Thyroid gland (tissue), 4 donors: Measurements from ENCODE around the gene SLAMF7. TPM values are rescaled to one million over a fixed set of nuclear protein-coding genes. Genes with fewer than 3 reads are reported as not detected.

Source experiments
- DNase-seq, 2 donors: peaks; one replicate each; pipeline ENCODE4 v3.0.0-alpha.2; 2019
- H3K27ac ChIP-seq, 3 donors: fragments of 200-600 bp; sonication (generic); 1 replicate in 2 of 3; 2 replicates in 1 of 3; pipeline ENCODE4 v1.5.1; 2016 to 2019; ENCODE audit warnings: mild to moderate bottlenecking in 1 of 3, moderate library complexity in 1 of 3
- H3K27me3 ChIP-seq: fragments of 200-600 bp; sonication (generic); one replicate; pipeline ENCODE4 v1.5.1; 2019
- H3K36me3 ChIP-seq, 2 donors: fragments of 200-600 bp; sonication (generic); one replicate each; pipeline ENCODE4 v1.5.1; 2016 to 2019
- H3K4me1 ChIP-seq, 2 donors: fragments of 200-600 bp; sonication (generic); one replicate each; pipeline ENCODE4 v1.5.1; 2017 to 2019
- H3K4me3 ChIP-seq, 3 donors: fragments of 200-600 bp; sonication (generic); replicated peaks in 1 of 3; 1 replicate in 2 of 3; 2 replicates in 1 of 3; pipeline ENCODE4 v1.5.1; 2016; ENCODE audit warnings: mild to moderate bottlenecking in 1 of 3
- H3K9me3 ChIP-seq: fragments of 200-600 bp; sonication (generic); one replicate; pipeline ENCODE4 v1.5.1; 2017
- POLR2A ChIP-seq, 2 donors: fragments of 450-650 bp; IDR thresholded peaks; one replicate each; pipeline ENCODE4 v1.6.1; 2017; ENCODE audit warnings: antibody characterized with exemption in 2 of 2, mild to moderate bottlenecking in 2 of 2, moderate library complexity in 1 of 2
- WGBS, 2 donors: methylation state at CpG; one replicate each; pipeline ENCODE4 v1.1.5; 2017; 5-methylcytosine and 5-hydroxymethylcytosine counted together
- intact Hi-C: fragments of 100-400 bp; cut with DNase I; formaldehyde crosslinking; loops from one replicate; pipeline ENCODE4 v1.15.1; 2023
- total RNA-seq, 4 donors: library from RNA; depleted of rRNA; stranded (reverse); fragments of >200 nt; gene quantifications; one replicate each; pipeline ENCODE4 v1.2.3, GENCODE V29; 2016
- TF ChIP-seq, protein P1 (sequence below), 6 experiments: fragments of 200-600 bp in 3 of 6; fragments of 450-650 bp in 3 of 6; sonication (generic) in 3 of 6; IDR thresholded peaks; one replicate each; pipeline ENCODE4 v1.5.1; 2016 to 2019; ENCODE audit warnings: antibody characterized with exemption in 6 of 6, mild to moderate bottlenecking in 2 of 6, inconsistent platforms in 1 of 6, moderate library complexity in 1 of 6

The SLAMF7 gene
- total RNA-seq, 4 donors from 2014 or later = 0.22 to 0.93 (median 0.37) TPM

DNA sequence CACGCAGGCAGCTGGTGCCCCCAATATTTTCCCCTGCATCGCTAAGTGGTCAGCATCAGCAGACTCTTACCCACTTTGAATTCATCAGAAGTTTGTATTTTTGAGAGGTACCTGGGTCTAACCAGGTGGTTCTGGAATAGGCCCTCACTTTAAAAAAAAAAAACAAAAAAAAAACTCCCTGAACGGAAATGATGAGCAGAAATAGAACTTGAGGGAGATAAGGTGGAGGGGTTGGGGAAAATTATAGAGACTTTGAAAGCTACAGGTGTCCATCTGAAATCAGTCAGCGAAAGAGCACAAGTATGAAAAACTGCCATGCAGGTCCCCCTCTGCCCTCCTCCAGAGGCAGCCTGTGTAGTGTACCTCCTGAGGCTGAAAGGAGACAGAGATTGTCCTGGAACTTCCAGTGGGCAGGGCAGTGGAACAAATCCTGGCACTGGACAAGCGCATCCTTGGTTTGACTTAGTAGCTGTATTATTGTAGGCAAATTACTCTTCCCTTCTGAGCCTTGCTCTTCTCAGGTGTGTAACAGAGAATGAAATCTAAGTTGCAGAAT, 1.2 kb downstream of the SLAMF7 start:
- Histone ChIP-seq H3K4me1 (no peaks in the 10 kb centered on the region), H3K4me3 (no peak overlapping the region), H3K27ac (no peak overlapping the region), H3K36me3 (no peaks in the 10 kb centered on the region), H3K27me3 (no peaks in the 10 kb centered on the region), H3K9me3 (no peaks in the 10 kb centered on the region)
- no peak for DNase-seq
- intact Hi-C loops = no loop called here
- WGBS, 2 donors = 83 to 89% methylated on average over 5 of the region's 5 CpGs
- TF ChIP-seq POLR2A (IDR thresholded peaks at IDR 0.05) = no peak
- TF ChIP-seq, protein P1, sequence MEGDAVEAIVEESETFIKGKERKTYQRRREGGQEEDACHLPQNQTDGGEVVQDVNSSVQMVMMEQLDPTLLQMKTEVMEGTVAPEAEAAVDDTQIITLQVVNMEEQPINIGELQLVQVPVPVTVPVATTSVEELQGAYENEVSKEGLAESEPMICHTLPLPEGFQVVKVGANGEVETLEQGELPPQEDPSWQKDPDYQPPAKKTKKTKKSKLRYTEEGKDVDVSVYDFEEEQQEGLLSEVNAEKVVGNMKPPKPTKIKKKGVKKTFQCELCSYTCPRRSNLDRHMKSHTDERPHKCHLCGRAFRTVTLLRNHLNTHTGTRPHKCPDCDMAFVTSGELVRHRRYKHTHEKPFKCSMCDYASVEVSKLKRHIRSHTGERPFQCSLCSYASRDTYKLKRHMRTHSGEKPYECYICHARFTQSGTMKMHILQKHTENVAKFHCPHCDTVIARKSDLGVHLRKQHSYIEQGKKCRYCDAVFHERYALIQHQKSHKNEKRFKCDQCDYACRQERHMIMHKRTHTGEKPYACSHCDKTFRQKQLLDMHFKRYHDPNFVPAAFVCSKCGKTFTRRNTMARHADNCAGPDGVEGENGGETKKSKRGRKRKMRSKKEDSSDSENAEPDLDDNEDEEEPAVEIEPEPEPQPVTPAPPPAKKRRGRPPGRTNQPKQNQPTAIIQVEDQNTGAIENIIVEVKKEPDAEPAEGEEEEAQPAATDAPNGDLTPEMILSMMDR (IDR thresholded peaks at IDR 0.05) = no peak

- H3K36me3 ChIP-seq = no peaks in the 10 kb centered on the region
- DNase-seq = no peak
- H3K4me3 ChIP-seq = no peak overlapping the region
- H3K27me3 ChIP-seq = no peaks in the 10 kb centered on the region
- H3K27ac ChIP-seq = no peak overlapping the region
- H3K9me3 ChIP-seq = no peaks in the 10 kb centered on the region
- no peaks in the 10 kb centered on the region for H3K4me1 ChIP-seq
- TF ChIP-seq POLR2A (IDR thresholded peaks at IDR 0.05) = no peak
- TF ChIP-seq, protein P1 (IDR thresholded peaks at IDR 0.05) = no peak
- 76 to 83% methylated on average over 4 of the region's 4 CpGs for WGBS, 2 donors
- intact Hi-C loops = no loop called here
Measured at GRCh38 chr1:160741092-160741501, 2.0 kb downstream of the SLAMF7 start.

GRCh38 chr1:160741612-160742348, 2.7 kb downstream of the SLAMF7 start:
- Histone ChIP-seq H3K36me3 (no peaks in the 10 kb centered on the region), H3K27me3 (no peaks in the 10 kb centered on the region), H3K9me3 (no peaks in the 10 kb centered on the region), H3K4me3 (no peak overlapping the region), H3K27ac (no peak overlapping the region), H3K4me1 (no peaks in the 10 kb centered on the region)
- no peak for DNase-seq
- no peak for TF ChIP-seq POLR2A (IDR thresholded peaks at IDR 0.05)
- TF ChIP-seq, protein P1 (IDR thresholded peaks at IDR 0.05) = no peak
- intact Hi-C loops = no loop called here
- WGBS, 2 donors = 75 to 78% methylated on average over 5 of the region's 5 CpGs

DNA sequence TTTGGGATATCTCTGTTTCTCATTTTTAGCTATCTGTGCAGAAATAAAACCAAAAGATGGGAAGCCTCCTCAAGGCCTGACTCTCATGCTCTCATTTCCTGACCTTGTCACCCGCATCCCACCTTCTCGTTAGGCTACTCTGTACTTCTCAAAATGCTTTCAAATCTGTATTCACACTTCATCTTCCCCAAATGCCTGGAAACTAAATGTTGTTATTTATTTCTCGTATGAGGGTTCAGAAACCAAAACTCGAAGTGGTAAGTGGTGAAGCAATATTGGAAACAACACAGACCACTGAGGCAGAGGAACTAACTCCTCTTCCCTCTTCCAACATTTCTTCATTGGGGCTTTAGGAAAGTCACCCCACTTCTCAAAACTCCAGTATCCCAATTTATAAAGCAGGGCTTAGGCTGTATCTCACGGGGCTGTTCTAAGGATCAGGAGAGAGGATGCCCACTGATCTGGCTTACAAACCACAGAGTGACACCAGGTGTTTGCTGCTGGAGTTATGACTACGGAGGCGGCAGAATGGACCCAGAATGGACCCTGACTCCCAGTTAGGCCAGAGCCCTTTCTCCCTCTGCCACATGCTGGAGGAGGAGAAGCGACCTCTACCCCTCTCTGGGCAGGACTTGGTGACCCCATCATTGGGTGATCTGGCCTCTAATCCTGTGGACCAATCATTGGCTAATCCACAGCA, 3.5 kb downstream of the SLAMF7 start:
- WGBS, 2 donors = 84 to 92% methylated on average over 8 of the region's 8 CpGs
- no peak overlapping the region for H3K4me3 ChIP-seq
- no peaks in the 10 kb centered on the region for H3K27me3 ChIP-seq
- H3K27ac ChIP-seq = no peak overlapping the region
- H3K9me3 ChIP-seq = no peaks in the 10 kb centered on the region
- H3K4me1 ChIP-seq = no peaks in the 10 kb centered on the region
- no peaks in the 10 kb centered on the region for H3K36me3 ChIP-seq
- intact Hi-C loops = no loop called here
- TF ChIP-seq, protein P1 (IDR thresholded peaks at IDR 0.05) = no peak
- TF ChIP-seq POLR2A (IDR thresholded peaks at IDR 0.05) = no peak
- no peak for DNase-seq

DNA sequence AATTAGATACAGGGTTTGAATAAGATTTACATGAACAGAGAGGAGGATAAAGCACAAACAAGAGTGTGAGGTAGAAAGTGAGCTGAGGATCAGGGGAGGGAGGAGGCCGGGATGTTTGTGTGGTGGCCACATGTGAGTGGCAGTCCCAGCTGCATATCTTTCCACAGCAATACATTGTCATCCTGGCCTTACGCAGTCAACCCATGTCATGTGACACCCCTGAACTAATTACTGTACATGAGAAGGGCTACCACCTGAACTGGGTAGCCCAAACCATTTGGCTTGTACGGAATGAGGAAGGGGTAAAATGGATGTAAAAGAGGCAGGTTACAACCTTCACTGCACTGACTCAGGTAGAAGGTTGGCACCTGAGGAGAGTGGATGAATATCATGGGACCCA, 4.2 kb downstream of the SLAMF7 start:
- no peak for TF ChIP-seq POLR2A (IDR thresholded peaks at IDR 0.05)
- TF ChIP-seq, protein P1 (IDR thresholded peaks at IDR 0.05) = no peak
- intact Hi-C loops = no loop called here

More for the DNA sequence above, 4.2 kb downstream of the SLAMF7 start:
- 84 to 86% methylated on average over 3 of the region's 3 CpGs for WGBS, 2 donors
- DNase-seq = no peak
- Histone ChIP-seq H3K9me3 (no peaks in the 10 kb centered on the region), H3K4me3 (no peak overlapping the region), H3K36me3 (no peaks in the 10 kb centered on the region), H3K27ac (no peak overlapping the region), H3K27me3 (no peaks in the 10 kb centered on the region), H3K4me1 (no peaks in the 10 kb centered on the region)
